ENCODE data around the gene C16orf90.

The C16orf90 gene

DNA sequence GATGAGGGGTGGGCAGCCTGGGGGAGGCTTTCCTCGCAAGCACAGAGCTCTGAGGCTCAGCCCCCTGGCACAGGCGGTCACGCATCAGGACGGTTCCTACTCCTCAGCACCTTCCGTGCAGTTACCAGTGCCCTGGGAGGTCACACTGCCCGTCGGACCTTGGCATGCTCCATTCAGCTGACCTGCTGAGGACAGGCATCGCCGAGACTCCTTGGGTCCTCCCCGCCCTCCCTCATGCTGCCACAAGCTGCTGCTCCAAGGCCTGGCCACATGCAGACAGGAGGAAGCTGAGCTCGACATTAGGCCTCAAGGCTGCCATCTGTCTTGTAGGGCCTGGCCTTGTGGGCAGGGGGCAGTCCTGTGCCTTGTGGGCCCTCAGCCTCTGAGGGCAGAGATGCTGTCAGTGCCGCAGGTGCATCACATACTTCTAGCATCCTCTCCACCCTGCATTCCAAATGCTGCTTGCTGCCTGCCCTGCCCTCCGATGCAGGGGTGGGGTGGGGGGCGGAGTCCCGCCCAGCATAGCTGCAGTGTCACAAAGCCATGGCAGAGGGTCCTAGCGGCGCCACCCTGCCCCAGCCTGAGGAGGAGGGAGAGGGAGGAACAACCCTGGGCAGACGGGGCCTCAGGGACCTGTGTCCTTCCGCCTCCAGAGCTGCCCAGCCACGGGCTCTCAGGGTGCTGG is 9.3 kb downstream of the C16orf90 start:
- H3K36me3 ChIP-seq (ENCODE audit: control insufficient read depth, insufficient read depth, low read length) = no peaks in the 10 kb centered on the region
- no peak overlapping the region for H3K27ac ChIP-seq
- no peak overlapping the region for H3K9ac ChIP-seq

DNA sequence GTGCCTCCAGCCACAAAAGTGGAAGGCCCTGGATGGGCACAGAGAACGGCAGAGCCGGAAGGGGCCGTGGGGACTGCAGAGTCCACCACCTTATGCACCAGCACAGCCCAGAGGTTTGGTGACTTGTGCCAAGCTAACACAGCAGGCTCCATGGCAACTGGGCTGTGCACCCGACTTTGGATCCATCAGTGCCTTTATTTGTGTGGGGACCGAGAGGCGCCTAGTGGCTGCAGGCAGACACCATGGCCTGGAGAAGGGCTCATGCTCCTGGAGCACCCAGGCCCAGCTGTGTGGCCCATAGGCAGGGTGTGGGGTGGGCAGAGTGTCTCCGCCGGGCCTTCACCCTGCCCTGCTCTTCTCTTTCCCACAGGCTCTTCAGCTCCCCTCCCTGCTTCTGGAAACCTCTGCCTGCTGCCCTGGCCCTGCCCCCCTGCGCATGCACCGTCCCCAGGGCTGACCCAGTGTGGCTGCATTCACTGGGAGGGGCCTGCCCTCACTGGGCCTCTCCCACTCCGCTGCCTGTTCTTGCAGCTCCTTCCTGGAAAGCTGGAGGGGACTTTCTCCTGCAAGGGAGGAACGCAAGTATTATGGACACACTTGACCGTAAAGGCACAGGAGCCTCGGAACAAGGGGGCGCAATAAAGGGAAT is 10.1 kb downstream of the C16orf90 start:
- no peaks in the 10 kb centered on the region for H3K27me3 ChIP-seq (ENCODE audit: control insufficient read depth, insufficient read depth, low read length)
- no peaks in the 10 kb centered on the region for H3K36me3 ChIP-seq (ENCODE audit: control insufficient read depth, insufficient read depth, low read length)
- TF ChIP-seq, protein P1, sequence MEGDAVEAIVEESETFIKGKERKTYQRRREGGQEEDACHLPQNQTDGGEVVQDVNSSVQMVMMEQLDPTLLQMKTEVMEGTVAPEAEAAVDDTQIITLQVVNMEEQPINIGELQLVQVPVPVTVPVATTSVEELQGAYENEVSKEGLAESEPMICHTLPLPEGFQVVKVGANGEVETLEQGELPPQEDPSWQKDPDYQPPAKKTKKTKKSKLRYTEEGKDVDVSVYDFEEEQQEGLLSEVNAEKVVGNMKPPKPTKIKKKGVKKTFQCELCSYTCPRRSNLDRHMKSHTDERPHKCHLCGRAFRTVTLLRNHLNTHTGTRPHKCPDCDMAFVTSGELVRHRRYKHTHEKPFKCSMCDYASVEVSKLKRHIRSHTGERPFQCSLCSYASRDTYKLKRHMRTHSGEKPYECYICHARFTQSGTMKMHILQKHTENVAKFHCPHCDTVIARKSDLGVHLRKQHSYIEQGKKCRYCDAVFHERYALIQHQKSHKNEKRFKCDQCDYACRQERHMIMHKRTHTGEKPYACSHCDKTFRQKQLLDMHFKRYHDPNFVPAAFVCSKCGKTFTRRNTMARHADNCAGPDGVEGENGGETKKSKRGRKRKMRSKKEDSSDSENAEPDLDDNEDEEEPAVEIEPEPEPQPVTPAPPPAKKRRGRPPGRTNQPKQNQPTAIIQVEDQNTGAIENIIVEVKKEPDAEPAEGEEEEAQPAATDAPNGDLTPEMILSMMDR (IDR thresholded peaks at IDR 0.05) = no peak
- H3K79me2 ChIP-seq = peaks cover 12% of the 10 kb centered on the region
- H3K4me3 ChIP-seq (ENCODE audit: low read depth, low read length) = no peak overlapping the region
- no peak overlapping the region for H3K4me2 ChIP-seq (ENCODE audit: low read length)
- no peaks in the 10 kb centered on the region for H3K9me3 ChIP-seq (ENCODE audit: control insufficient read depth, low read length)
- H3K27ac ChIP-seq = no peak overlapping the region
- H3K4me1 ChIP-seq = no peaks in the 10 kb centered on the region
- H3K9ac ChIP-seq = no peak overlapping the region
- no peak overlapping the region for H2AFZ ChIP-seq

More for the DNA sequence above, 9.3 kb downstream of the C16orf90 start:
- Histone ChIP-seq H3K79me2 (peaks cover 8% of the 10 kb centered on the region), H3K9me3 (ENCODE audit: control insufficient read depth, low read length) (no peaks in the 10 kb centered on the region), H3K4me3 (ENCODE audit: low read depth, low read length) (no peak overlapping the region), H3K4me2 (ENCODE audit: low read length) (no peak overlapping the region), H3K27me3 (ENCODE audit: control insufficient read depth, insufficient read depth, low read length) (no peaks in the 10 kb centered on the region), H2AFZ (no peak overlapping the region), H3K4me1 (no peaks in the 10 kb centered on the region)
- TF ChIP-seq, protein P1 (IDR thresholded peaks at IDR 0.05) = no peak

DNA sequence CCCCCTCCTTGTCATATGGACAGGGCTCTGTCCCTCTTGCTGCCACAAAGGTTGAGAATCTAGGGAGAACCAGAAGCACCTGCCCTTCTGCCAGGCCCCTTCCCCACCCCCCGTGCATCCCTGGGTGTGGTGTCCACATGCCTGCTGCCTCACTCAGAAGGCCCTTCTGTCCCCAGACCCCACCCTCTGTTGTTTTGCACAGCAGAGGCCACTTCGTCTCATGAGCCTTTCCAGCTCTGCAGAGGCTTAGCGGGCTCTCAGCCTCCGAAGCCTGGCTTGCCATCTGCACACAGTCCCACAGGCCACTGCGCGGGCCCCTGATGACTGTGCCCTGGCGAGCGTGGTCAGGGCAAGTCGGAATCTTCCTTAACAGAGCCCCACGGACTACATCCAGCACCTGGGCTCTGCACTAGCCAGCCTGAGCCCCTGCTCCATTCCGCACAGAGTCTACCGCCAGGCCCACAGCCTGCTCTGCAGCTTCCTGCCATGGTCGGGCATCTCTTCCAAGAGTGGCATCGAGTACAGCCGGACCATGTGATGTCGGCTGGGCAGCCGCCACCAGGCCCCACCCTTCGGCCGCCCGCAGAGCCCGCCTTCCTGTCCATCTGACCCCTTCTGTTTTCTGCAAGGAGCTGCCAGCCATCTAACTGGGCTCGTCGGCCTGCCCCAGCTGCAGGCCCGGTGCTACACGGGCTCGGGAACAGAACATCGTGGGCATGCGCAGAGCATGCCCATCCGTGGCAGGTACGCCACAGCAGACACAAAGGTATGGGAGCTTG is 10.8 kb downstream of the C16orf90 start:
- no peak overlapping the region for H3K4me2 ChIP-seq (ENCODE audit: low read length)
- H3K27ac ChIP-seq = no peak overlapping the region
- H3K4me3 ChIP-seq (ENCODE audit: low read depth, low read length) = no peak overlapping the region
- TF ChIP-seq, protein P1 (IDR thresholded peaks at IDR 0.05) = no peak
- H3K79me2 ChIP-seq = peaks cover 12% of the 10 kb centered on the region
- H3K36me3 ChIP-seq (ENCODE audit: control insufficient read depth, insufficient read depth, low read length) = no peaks in the 10 kb centered on the region
- no peaks in the 10 kb centered on the region for H3K27me3 ChIP-seq (ENCODE audit: control insufficient read depth, insufficient read depth, low read length)
- H3K9me3 ChIP-seq (ENCODE audit: control insufficient read depth, low read length) = no peaks in the 10 kb centered on the region
- no peak overlapping the region for H3K9ac ChIP-seq
- no peaks in the 10 kb centered on the region for H3K4me1 ChIP-seq
- no peak overlapping the region for H2AFZ ChIP-seq

DNA sequence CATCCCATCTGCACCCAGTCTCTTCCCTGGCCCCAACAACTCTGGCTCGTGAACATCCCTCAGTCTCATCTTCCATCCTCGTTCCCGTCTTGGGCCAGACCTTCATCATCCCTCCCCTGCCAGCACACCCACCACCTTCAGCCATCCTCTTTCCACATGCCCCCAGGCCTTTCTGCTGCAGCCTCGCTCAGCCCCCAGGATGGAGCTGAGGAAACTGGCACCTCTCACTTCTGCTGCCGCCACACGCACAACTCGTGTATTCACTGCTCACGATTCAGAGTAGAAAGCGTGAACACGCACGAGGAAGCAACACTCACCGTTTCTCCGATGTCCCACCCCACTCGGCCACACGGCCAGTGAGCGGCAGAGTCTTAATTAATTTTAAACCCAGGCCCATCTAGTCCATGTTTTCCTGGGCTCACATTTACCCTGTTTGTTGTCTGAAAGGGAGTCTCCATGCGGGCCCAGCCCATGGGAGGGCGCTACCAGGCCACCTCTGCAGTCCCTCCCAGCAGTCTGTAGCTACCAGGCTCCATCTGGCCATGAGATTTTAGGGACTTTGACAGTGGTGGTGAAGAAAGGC is 12.5 kb downstream of the C16orf90 start:
- H3K27ac ChIP-seq = no peak overlapping the region
- no peaks in the 10 kb centered on the region for H3K9me3 ChIP-seq (ENCODE audit: control insufficient read depth, low read length)
- H3K4me2 ChIP-seq (ENCODE audit: low read length) = no peak overlapping the region
- no peak overlapping the region for H2AFZ ChIP-seq
- no peak overlapping the region for H3K4me3 ChIP-seq (ENCODE audit: low read depth, low read length)
- H3K9ac ChIP-seq = no peak overlapping the region
- H3K27me3 ChIP-seq (ENCODE audit: control insufficient read depth, insufficient read depth, low read length) = no peaks in the 10 kb centered on the region
- H3K4me1 ChIP-seq = no peaks in the 10 kb centered on the region
- no peaks in the 10 kb centered on the region for H3K36me3 ChIP-seq (ENCODE audit: control insufficient read depth, insufficient read depth, low read length)
- peaks cover 16% of the 10 kb centered on the region for H3K79me2 ChIP-seq
- TF ChIP-seq, protein P1 (IDR thresholded peaks at IDR 0.05) = no peak

Data from parathyroid adenoma (tissue), 2 donors.